ENCODE measurements around the gene PARD3B. TPM values are rescaled to one million over a fixed set of nuclear protein-coding genes. Genes with fewer than 3 reads are reported as not detected.

PARD3B gene
- total and polyA plus RNA-seq, 2 of the 8 experiments (the other 6 are each of a cell fraction or from before 2014, with no cell fraction given), result 1.2 to 5.7 TPM

DNA sequence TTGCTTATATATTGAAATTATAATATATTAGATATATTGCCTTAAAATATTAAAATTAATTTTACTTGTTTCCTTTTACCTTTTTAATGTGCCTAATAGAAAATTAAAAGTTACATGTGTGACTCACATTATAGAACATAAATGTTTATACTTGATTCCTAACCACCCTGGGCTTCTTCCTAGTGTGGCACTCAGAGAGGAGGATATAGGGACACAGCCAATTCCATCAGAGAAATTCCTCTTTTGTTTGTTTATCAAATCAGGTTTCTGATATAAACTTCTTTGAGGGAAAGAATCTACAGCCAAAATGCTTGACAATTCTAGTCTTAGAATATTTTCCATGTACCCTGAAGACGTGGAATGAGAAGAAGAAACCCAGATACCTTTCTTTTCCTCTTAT is 788.1 kb downstream of the PARD3B start:
- H2BK120ac ChIP-seq (replicated peaks; ENCODE audit: low read depth, low read length), result no peak overlapping the region
- no peaks in the 10 kb centered on the region; a peak in 1 of 4 replicates for H3K79me2 ChIP-seq (ENCODE audit: control insufficient read depth in 1 of 2, insufficient read depth in 2 of 2, low read length in 2 of 2)
- no peak overlapping the region for H2BK20ac ChIP-seq (ENCODE audit: low read length)
- no peak overlapping the region for H3K4ac ChIP-seq (replicated peaks; ENCODE audit: insufficient read length, low read depth, low read length)
- no peak overlapping the region for H3K27ac ChIP-seq (ENCODE audit: low read depth, low read length)
- no peak overlapping the region for H3K4me3 ChIP-seq (ENCODE audit: extremely low read depth in 1 of 4, insufficient read depth in 2 of 4, low read depth in 3 of 4, low read length in 4 of 4)
- peaks cover 0 to 9% (median 0%) of the 10 kb centered on the region in 4 experiments; a peak in 4 of 8 replicates for H3K36me3 ChIP-seq (ENCODE audit: control insufficient read depth in 2 of 4, insufficient read depth in 4 of 4, low read length in 3 of 4)
- H3K23ac ChIP-seq (ENCODE audit: insufficient read length), result no peak overlapping the region
- H3K4me2 ChIP-seq (ENCODE audit: insufficient read depth in 1 of 2, low read depth in 2 of 2, low read length in 2 of 2), result no peak overlapping the region
- H4K91ac ChIP-seq (replicated peaks; ENCODE audit: insufficient read length, low read length), result no peak overlapping the region
- FAIRE-seq, result no peak
- H3K14ac ChIP-seq (ENCODE audit: insufficient read length), result no peak overlapping the region
- DNase-seq (ENCODE audit: low read depth in 1 of 2, low spot score in 2 of 2), result no peak
- no peaks in the 10 kb centered on the region for H4K20me1 ChIP-seq (replicated peaks in 1 of 2; ENCODE audit: control insufficient read depth in 1 of 2, insufficient read depth in 2 of 2, low read length in 2 of 2)
- H3K56ac ChIP-seq (replicated peaks; ENCODE audit: insufficient read length, low read depth, low read length), result no peak overlapping the region
- no peak for TF ChIP-seq RNF2 (IDR thresholded peaks at IDR 0.05; ENCODE audit: borderline replicate concordance, low read depth, low read length, missing control alignments, poor library complexity, severe bottlenecking)
- no peak for TF ChIP-seq CHD1 (IDR thresholded peaks at IDR 0.05; ENCODE audit: low read depth, low read length)
- no peak for TF ChIP-seq ASH2L (IDR thresholded peaks at IDR 0.05; ENCODE audit: low read length)
- TF ChIP-seq RXRA (IDR thresholded peaks at IDR 0.05; ENCODE audit: insufficient read depth, low read depth, low read length), result no peak
- no peak for TF ChIP-seq KDM5A (IDR thresholded peaks at IDR 0.05; ENCODE audit: low read length)
- TF ChIP-seq POLR2A (IDR thresholded peaks at IDR 0.05; ENCODE audit: control extremely low read depth in 1 of 2, low read depth in 2 of 2, low read length in 2 of 2), result no peak
- TF ChIP-seq, protein P1, sequence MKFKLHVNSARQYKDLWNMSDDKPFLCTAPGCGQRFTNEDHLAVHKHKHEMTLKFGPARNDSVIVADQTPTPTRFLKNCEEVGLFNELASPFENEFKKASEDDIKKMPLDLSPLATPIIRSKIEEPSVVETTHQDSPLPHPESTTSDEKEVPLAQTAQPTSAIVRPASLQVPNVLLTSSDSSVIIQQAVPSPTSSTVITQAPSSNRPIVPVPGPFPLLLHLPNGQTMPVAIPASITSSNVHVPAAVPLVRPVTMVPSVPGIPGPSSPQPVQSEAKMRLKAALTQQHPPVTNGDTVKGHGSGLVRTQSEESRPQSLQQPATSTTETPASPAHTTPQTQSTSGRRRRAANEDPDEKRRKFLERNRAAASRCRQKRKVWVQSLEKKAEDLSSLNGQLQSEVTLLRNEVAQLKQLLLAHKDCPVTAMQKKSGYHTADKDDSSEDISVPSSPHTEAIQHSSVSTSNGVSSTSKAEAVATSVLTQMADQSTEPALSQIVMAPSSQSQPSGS (IDR thresholded peaks at IDR 0.05; ENCODE audit: low read length), result no peak
- no peak overlapping the region for H2BK15ac ChIP-seq (ENCODE audit: low read length)
- H3K18ac ChIP-seq (ENCODE audit: extremely low read depth, low read length), result no peak overlapping the region
- H3K4me1 ChIP-seq (replicated peaks in 1 of 4; ENCODE audit: control insufficient read depth in 3 of 4, insufficient read depth in 4 of 4, low read length in 3 of 4), result no peaks in the 10 kb centered on the region
- no peaks in the 10 kb centered on the region for H3K23me2 ChIP-seq (ENCODE audit: low read depth, low read length)
- H4K8ac ChIP-seq (ENCODE audit: extremely low read depth, insufficient read depth, low read length), result no peak overlapping the region
- H2BK12ac ChIP-seq (ENCODE audit: low read depth, low read length), result no peak overlapping the region
- H4K5ac ChIP-seq (ENCODE audit: insufficient read length, low read depth, low read length), result no peak overlapping the region
- H2AK5ac ChIP-seq (ENCODE audit: low read depth, low read length), result no peak overlapping the region
- ChIA-PET CTCF (ENCODE audit: partially characterized antibody) (interaction anchor here (0.8 kb wide), 1 partner anchor 10 kb away, joined by 4 read pairs; no protein-coding TSS in a partner anchor), POLR2A (ENCODE audit: partially characterized antibody) (no interaction called here)
- peaks cover 4 to 6% of the 10 kb centered on the region in 2 experiments; a peak in 3 of 4 replicates for H3K9me3 ChIP-seq (ENCODE audit: insufficient read depth in 2 of 2, low read depth in 1 of 2, low read length in 1 of 2)
- no peaks in the 10 kb centered on the region for H3K79me1 ChIP-seq (ENCODE audit: low read depth, low read length)
- no peak overlapping the region for H2AFZ ChIP-seq (ENCODE audit: low read length)
- WGBS, 2 experiments (ENCODE audit: extremely low coverage in 1 of 2, insufficient coverage in 1 of 2, insufficient read length in 1 of 2, insufficient replicate concordance in 2 of 2, low coverage in 1 of 2, low lambda C conversion rate in 2 of 2, missing lambda C conversion rate in 1 of 2), result 83% methylated on average over 1 of the region's 1 CpG; no CpG with 5 or more reads in 1 of the 2 experiments
- no peak overlapping the region for H3K9ac ChIP-seq (replicated peaks in 1 of 4; ENCODE audit: extremely low read depth in 1 of 4, low read depth in 3 of 4, low read length in 3 of 4)
- H2BK5ac ChIP-seq (ENCODE audit: low read depth, low read length), result no peak overlapping the region
- H3K27me3 ChIP-seq (replicated peaks in 1 of 4; ENCODE audit: control insufficient read depth in 3 of 4, extremely low read depth in 1 of 4, insufficient read depth in 3 of 4, low read length in 3 of 4), result no peaks in the 10 kb centered on the region

Data from H1 (cell line).